ENCODE results near the gene SNX8.
"Not testable (repeated sequence)": the region's sequence is repeated elsewhere in the genome, so short reads cannot be mapped to it uniquely, and the experiment has no call there.

- TF ChIP-seq POLR2A, CTCF (IDR thresholded peaks at IDR 0.05): not testable (repeated sequence)
These were observed 10.7 kb downstream of the SNX8 start for GRCh38 chr7:2303520-2303919.

Measured in lower leg skin (tissue), 3 donors.